HAP-1 (cell line): ENCODE data around the gene PNLDC1.
"Not testable (repeated sequence)": the region's sequence is repeated elsewhere in the genome, so short reads cannot be mapped to it uniquely, and the experiment has no call there.

Experiments
- DNase-seq, 2 experiments: peaks; one replicate each; pipeline ENCODE4 v3.0.0-alpha.2; 2016 to 2020; ENCODE audit warnings: low spot score in 2 of 2
- H3K27me3 ChIP-seq: fragments of 250-450 bp; sonication (Bioruptor Pico); 2 replicates; pipeline ENCODE4 v1.5.1; 2020; ENCODE audit warnings: low read depth, mild to moderate bottlenecking, moderate library complexity
- H3K36me3 ChIP-seq: fragments of 250-450 bp; sonication (Bioruptor Pico); replicated peaks from 2 replicates; pipeline ENCODE4 v1.5.1; 2020; ENCODE audit warnings: mild to moderate bottlenecking
- H3K4me1 ChIP-seq: fragments of 250-450 bp; sonication (Bioruptor Pico); 2 replicates; pipeline ENCODE4 v1.5.1; 2020; ENCODE audit warnings: mild to moderate bottlenecking
- H3K4me3 ChIP-seq: fragments of 250-450 bp; sonication (Bioruptor Pico); 2 replicates; pipeline ENCODE4 v1.5.1; 2020; ENCODE audit warnings: mild to moderate bottlenecking, moderate library complexity
- H3K9me3 ChIP-seq: fragments of 250-450 bp; sonication (Bioruptor Pico); 2 replicates; pipeline ENCODE4 v1.5.1; 2020; ENCODE audit warnings: mild to moderate bottlenecking, moderate library complexity
- in situ Hi-C: fragments of 300-500 bp; cut with MboI; formaldehyde crosslinking; loops from 3 replicates; pipeline ENCODE4 v1.14.3; 2020; ENCODE audit warnings: low sequenced_read_pairs, inconsistent platforms, mixed read lengths

PNLDC1 gene

GRCh38 chr6:159862103-159862502 lies 62.0 kb downstream of the PNLDC1 start:
- Histone ChIP-seq H3K36me3 (no peaks in the 10 kb centered on the region), H3K9me3 (no peaks in the 10 kb centered on the region), H3K4me1 (no peaks in the 10 kb centered on the region; the same call in 1 of the 2 replicates), H3K4me3 (no peak overlapping the region), H3K27me3 (peaks cover 9% of the 10 kb centered on the region)
- DNase-seq: no peak
- in situ Hi-C loops: loop anchor here (10.0 kb wide), 1 partner anchor 593 kb away; no protein-coding TSS in a partner anchor

- H3K27me3 ChIP-seq, H3K4me1 ChIP-seq, H3K4me3 ChIP-seq, H3K9me3 ChIP-seq, H3K36me3 ChIP-seq: not testable (repeated sequence)
- in situ Hi-C loops: loop anchor here (10.0 kb wide), 1 partner anchor 591 kb away; no protein-coding TSS in a partner anchor
- peak; percentile 63 to 64 for DNase-seq
Measured at GRCh38 chr6:159863341-159863740, 63.3 kb downstream of the PNLDC1 start.

- peaks cover 7% of the 10 kb centered on the region for H3K27me3 ChIP-seq
- in situ Hi-C loops: loop anchor here (10.0 kb wide), 1 partner anchor 589 kb away; no protein-coding TSS in a partner anchor
- H3K9me3 ChIP-seq: no peaks in the 10 kb centered on the region; the same call in 1 of the 2 replicates
- no peaks in the 10 kb centered on the region for H3K4me1 ChIP-seq
- no peaks in the 10 kb centered on the region for H3K36me3 ChIP-seq
- no peak overlapping the region for H3K4me3 ChIP-seq
- DNase-seq: no peak
Measured at GRCh38 chr6:159865226-159865920, 65.3 kb downstream of the PNLDC1 start.

GRCh38 chr6:159866286-159867247 lies 66.5 kb downstream of the PNLDC1 start:
- Histone ChIP-seq H3K4me1 (no peaks in the 10 kb centered on the region), H3K4me3 (no peak overlapping the region), H3K27me3 (peaks cover 5% of the 10 kb centered on the region; the same call in 1 of the 2 replicates), H3K36me3 (no peaks in the 10 kb centered on the region), H3K9me3 (no peaks in the 10 kb centered on the region; the same call in 1 of the 2 replicates)
- no peak for DNase-seq
- in situ Hi-C loops: loop anchor here (10.0 kb wide), 1 partner anchor 588 kb away; no protein-coding TSS in a partner anchor
